KMS-11 (cell line): ENCODE data around the gene AATK.

ENCODE experiments used
- H2AFZ ChIP-seq: fragments of 200-600 bp; sonication (generic); 2 replicates; pipeline ENCODE4 v1.6.1; 2016; ENCODE audit warnings: antibody characterized with exemption, mixed run types, low read depth
- H3K27ac ChIP-seq: fragments of 200-600 bp; sonication (generic); 2 replicates; pipeline ENCODE4 v1.6.1; 2016; ENCODE audit warnings: mild to moderate bottlenecking, mixed run types
- H3K27me3 ChIP-seq: fragments of 200-600 bp; sonication (generic); 2 replicates; pipeline ENCODE4 v1.6.1; 2017; ENCODE audit warnings: mild to moderate bottlenecking, low read depth, mixed run types, moderate library complexity; ENCODE audit not compliant: insufficient read depth
- H3K36me3 ChIP-seq: fragments of 200-600 bp; sonication (generic); 2 replicates; pipeline ENCODE4 v1.6.1; 2017; ENCODE audit warnings: mild to moderate bottlenecking, mixed run types; ENCODE audit not compliant: insufficient read depth
- H3K4me1 ChIP-seq: fragments of 200-600 bp; sonication (generic); 2 replicates; pipeline ENCODE4 v1.6.1; 2016; ENCODE audit warnings: mild to moderate bottlenecking, low read depth, mixed run types; ENCODE audit not compliant: poor library complexity, severe bottlenecking
- H3K4me2 ChIP-seq: fragments of 200-600 bp; sonication (generic); 2 replicates; pipeline ENCODE4 v1.7.0; 2016; ENCODE audit warnings: mild to moderate bottlenecking, mixed run types
- H3K4me3 ChIP-seq: fragments of 200-600 bp; sonication (generic); IDR thresholded peaks from 2 replicates; pipeline ENCODE4 v1.6.1; 2017; ENCODE audit warnings: low read depth, low read length, mixed read lengths; ENCODE audit not compliant: insufficient read depth
- H3K79me2 ChIP-seq: fragments of 200-600 bp; sonication (generic); 2 replicates; pipeline ENCODE4 v1.6.1; 2016; ENCODE audit warnings: low read depth, mixed run types; ENCODE audit not compliant: insufficient read depth
- H3K9ac ChIP-seq: fragments of 200-600 bp; sonication (generic); 2 replicates; pipeline ENCODE4 v1.6.1; 2016; ENCODE audit warnings: mild to moderate bottlenecking, mixed run types
- H4K20me1 ChIP-seq: fragments of 200-600 bp; sonication (generic); 2 replicates; pipeline ENCODE4 v1.6.1; 2016; ENCODE audit warnings: mild to moderate bottlenecking, mixed run types; ENCODE audit not compliant: insufficient read depth
- TF ChIP-seq, protein P1 (sequence below): fragments of 200-600 bp; sonication (generic); conservative IDR thresholded peaks from 2 replicates; pipeline ENCODE4 v1.6.1; 2017; ENCODE audit warnings: low read depth, mild to moderate bottlenecking, antibody characterized with exemption, low read length, moderate library complexity, mixed read lengths

The AATK gene

DNA sequence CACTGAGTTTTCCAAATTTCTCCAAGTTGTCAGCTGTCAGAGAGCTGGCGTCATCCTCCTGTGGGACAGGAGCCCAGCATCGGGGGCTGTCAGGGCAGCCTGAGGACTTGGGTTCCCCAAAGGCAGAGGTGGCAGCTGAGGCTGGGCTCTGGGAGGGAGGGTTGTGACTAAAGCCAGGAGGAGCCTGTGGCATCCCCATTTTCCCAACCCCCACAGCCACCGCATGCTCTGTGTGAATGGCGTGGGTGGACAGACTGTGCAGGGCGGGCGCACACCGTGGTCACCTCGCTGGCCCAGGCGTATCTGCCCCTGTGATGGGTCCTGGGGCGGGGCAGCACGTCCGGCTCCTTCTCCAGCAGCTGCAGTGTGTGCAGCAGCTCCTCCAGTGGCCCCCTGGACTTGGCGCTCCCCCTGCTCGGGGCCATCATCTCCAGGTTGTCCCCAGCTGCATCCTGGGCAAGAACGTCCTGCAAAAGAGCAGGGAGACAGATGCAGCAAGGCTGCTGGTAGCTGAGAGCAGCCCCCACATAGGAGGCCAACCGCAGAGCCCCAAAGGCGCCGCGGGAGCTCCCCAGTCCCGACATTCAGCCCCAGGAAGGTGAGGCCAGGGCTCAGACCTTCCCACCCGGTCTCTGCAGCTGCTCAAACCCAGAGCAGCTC lies 31.9 kb upstream of the AATK start:
- H2AFZ ChIP-seq = no peak overlapping the region
- no peaks in the 10 kb centered on the region for H4K20me1 ChIP-seq
- TF ChIP-seq, protein P1, sequence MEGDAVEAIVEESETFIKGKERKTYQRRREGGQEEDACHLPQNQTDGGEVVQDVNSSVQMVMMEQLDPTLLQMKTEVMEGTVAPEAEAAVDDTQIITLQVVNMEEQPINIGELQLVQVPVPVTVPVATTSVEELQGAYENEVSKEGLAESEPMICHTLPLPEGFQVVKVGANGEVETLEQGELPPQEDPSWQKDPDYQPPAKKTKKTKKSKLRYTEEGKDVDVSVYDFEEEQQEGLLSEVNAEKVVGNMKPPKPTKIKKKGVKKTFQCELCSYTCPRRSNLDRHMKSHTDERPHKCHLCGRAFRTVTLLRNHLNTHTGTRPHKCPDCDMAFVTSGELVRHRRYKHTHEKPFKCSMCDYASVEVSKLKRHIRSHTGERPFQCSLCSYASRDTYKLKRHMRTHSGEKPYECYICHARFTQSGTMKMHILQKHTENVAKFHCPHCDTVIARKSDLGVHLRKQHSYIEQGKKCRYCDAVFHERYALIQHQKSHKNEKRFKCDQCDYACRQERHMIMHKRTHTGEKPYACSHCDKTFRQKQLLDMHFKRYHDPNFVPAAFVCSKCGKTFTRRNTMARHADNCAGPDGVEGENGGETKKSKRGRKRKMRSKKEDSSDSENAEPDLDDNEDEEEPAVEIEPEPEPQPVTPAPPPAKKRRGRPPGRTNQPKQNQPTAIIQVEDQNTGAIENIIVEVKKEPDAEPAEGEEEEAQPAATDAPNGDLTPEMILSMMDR = no peak
- H3K4me3 ChIP-seq = no peak overlapping the region
- H3K79me2 ChIP-seq = no peaks in the 10 kb centered on the region
- no peaks in the 10 kb centered on the region for H3K4me1 ChIP-seq
- no peaks in the 10 kb centered on the region for H3K27me3 ChIP-seq
- no peaks in the 10 kb centered on the region for H3K36me3 ChIP-seq
- H3K27ac ChIP-seq = no peak overlapping the region
- no peak overlapping the region for H3K9ac ChIP-seq
- no peak overlapping the region for H3K4me2 ChIP-seq

DNA sequence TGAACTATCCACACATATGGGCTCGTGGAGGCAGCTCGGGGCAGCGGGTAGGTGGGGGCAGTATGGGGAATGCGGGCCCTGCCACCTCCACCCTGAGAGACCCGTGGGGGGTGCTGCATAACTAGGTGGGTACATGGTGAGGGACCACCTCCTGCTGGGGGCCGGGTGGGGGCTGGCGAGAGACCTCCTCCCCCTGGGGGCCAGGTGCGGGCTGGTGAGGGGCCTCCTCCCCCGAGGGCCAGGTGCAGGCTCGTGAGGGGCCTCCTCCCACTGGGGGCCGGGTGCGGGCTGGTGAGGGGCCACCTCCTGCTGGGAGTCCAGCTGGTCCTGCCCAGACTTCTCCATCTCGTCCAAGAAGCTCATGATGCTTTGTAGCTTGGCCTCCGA lies 31.4 kb upstream of the AATK start:
- H3K4me1 ChIP-seq = no peaks in the 10 kb centered on the region
- H3K9ac ChIP-seq = no peak overlapping the region
- H3K27me3 ChIP-seq = no peaks in the 10 kb centered on the region
- H3K79me2 ChIP-seq = no peaks in the 10 kb centered on the region
- no peak overlapping the region for H2AFZ ChIP-seq
- H4K20me1 ChIP-seq = no peaks in the 10 kb centered on the region
- H3K4me3 ChIP-seq = no peak overlapping the region
- H3K4me2 ChIP-seq = no peak overlapping the region
- H3K36me3 ChIP-seq = no peaks in the 10 kb centered on the region
- H3K27ac ChIP-seq = no peak overlapping the region
- TF ChIP-seq, protein P1 = no peak

DNA sequence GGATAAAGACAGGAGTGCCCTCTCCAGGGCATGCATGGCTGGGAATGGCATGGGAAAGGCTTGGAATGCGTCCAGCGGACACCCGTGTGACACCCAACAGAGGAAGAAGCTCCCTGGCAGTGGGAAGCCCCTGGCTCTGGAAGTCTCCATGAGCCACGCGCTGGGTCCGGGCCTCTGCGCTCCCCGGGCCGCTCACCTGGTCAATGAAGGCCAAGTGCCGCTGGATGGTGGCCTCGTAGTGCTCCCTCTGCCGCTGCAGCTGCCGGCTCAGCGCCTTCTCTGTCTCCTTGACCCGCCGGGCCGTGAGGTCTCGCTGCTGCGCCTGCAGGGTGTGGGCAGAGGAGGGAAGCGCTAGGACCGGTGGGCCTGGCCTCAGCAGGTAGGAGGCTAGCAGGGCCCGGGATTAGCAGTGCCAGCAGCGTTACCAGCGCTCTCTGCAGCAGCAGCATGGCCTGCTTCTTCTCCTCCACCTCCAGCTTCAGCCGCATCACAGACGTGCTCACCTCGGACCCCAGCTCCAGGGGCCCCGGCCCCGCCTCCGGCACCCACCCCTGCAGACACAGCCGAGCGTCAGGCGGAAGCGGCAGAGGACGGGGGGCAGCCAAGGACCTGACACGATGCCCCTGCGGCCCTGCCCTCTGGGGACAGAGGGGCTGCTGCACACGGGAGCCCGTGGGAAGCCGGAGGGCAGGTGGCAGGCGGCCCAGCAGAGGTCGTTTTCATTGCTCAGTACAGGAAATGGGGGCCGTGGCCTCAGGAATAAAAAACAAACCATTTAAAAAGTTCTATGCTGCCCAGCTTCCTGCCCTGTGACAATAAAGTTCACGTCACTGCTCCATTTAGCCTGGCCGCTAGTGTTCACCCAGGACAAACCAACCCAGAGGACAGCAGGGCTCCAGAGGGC lies 30.7 kb upstream of the AATK start:
- H3K27me3 ChIP-seq = no peaks in the 10 kb centered on the region
- H3K27ac ChIP-seq = no peak overlapping the region
- H3K36me3 ChIP-seq = no peaks in the 10 kb centered on the region
- H2AFZ ChIP-seq = no peak overlapping the region
- no peaks in the 10 kb centered on the region for H3K79me2 ChIP-seq
- H4K20me1 ChIP-seq = no peaks in the 10 kb centered on the region
- H3K4me1 ChIP-seq = no peaks in the 10 kb centered on the region
- no peak overlapping the region for H3K4me3 ChIP-seq
- H3K9ac ChIP-seq = no peak overlapping the region
- TF ChIP-seq, protein P1 = no peak
- no peak overlapping the region for H3K4me2 ChIP-seq

DNA sequence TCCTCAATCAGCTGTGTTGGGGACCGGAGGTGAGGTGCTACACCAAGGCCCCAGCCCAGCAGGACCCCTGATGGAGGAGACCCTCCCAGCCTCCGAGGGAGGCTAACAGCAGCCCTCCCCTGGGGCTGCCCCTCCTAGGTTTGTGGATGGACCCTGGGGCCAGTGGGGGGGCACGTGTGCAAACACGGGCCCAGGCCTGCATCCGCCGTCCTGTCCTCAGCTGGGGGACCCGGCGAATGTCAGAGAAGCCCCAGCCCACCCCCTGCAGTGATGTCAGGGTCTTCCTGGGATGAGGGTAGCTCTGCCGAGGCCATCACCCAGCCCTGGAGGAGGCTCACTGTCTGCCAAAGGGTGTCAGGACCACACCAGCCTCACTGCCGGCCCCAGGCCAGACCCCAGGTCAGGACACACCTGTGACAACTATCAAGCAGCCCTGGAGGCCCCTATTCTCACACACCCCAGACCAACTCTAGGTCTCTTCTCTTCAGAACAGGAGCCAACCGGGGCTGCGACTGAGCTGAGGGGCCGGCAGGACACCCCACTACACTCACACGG lies 30.0 kb upstream of the AATK start:
- Histone ChIP-seq H3K4me1 (no peaks in the 10 kb centered on the region), H4K20me1 (no peaks in the 10 kb centered on the region), H3K36me3 (no peaks in the 10 kb centered on the region), H3K9ac (no peak overlapping the region), H3K4me3 (no peak overlapping the region), H2AFZ (no peak overlapping the region), H3K27me3 (no peaks in the 10 kb centered on the region), H3K27ac (no peak overlapping the region), H3K4me2 (no peak overlapping the region), H3K79me2 (no peaks in the 10 kb centered on the region)
- TF ChIP-seq, protein P1 = no peak
